Measurements from ENCODE around the gene CUX1. TPM values are rescaled to one million over a fixed set of nuclear protein-coding genes. Genes with fewer than 3 reads are reported as not detected.
A peak's percentile ranks its signal among the peaks of the same experiment; 100 is the strongest.

The CUX1 gene
- total RNA-seq, 4 donors from 2014 or later = 56.9 to 124 (median 93.2) TPM

- peak overlapping the region in 2 of 4 donors; percentile 8 for H3K27ac ChIP-seq
- no peaks in the 10 kb centered on the region for H3K36me3 ChIP-seq
- WGBS, 2 donors (ENCODE audit: low coverage in 1 of 2) = 72% methylated on average over 9 of the region's 9 CpGs; no CpG with 5 or more reads in 1 of the 2 donors
- H3K27me3 ChIP-seq = no peaks in the 10 kb centered on the region
- peaks cover 9 to 12% (median 11%) of the 10 kb centered on the region in 4 donors for H3K4me1 ChIP-seq
- no peak for DNase-seq
- no peak overlapping the region for H3K4me3 ChIP-seq
- no peaks in the 10 kb centered on the region for H3K9me3 ChIP-seq
- in situ Hi-C loops (cut with MboI; ENCODE audit: low pct_ligation_motif_present in 1 of 4, low pct_unique_long_range_greater_than_20kb in 1 of 4, low sequenced_read_pairs in 3 of 4) = no loop called here
- intact Hi-C loops (cut with DNase I; ENCODE audit: low total_unique reads) = no loop called here
- TF ChIP-seq EP300 (IDR thresholded peaks at IDR 0.05; ENCODE audit: low read depth) (no peak), POLR2AphosphoS5 (IDR thresholded peaks at IDR 0.05) (no peak), POLR2A (IDR thresholded peaks at IDR 0.05) (no peak)
- TF ChIP-seq, protein P1, sequence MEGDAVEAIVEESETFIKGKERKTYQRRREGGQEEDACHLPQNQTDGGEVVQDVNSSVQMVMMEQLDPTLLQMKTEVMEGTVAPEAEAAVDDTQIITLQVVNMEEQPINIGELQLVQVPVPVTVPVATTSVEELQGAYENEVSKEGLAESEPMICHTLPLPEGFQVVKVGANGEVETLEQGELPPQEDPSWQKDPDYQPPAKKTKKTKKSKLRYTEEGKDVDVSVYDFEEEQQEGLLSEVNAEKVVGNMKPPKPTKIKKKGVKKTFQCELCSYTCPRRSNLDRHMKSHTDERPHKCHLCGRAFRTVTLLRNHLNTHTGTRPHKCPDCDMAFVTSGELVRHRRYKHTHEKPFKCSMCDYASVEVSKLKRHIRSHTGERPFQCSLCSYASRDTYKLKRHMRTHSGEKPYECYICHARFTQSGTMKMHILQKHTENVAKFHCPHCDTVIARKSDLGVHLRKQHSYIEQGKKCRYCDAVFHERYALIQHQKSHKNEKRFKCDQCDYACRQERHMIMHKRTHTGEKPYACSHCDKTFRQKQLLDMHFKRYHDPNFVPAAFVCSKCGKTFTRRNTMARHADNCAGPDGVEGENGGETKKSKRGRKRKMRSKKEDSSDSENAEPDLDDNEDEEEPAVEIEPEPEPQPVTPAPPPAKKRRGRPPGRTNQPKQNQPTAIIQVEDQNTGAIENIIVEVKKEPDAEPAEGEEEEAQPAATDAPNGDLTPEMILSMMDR (IDR thresholded peaks at IDR 0.05) = no peak
Observed at GRCh38 chr7:101960985-101961708, 143.7 kb downstream of the CUX1 start.

- H3K36me3 ChIP-seq = no peaks in the 10 kb centered on the region
- in situ Hi-C loops (cut with MboI; ENCODE audit: low pct_ligation_motif_present in 1 of 4, low pct_unique_long_range_greater_than_20kb in 1 of 4, low sequenced_read_pairs in 3 of 4) = no loop called here
- H3K27me3 ChIP-seq = no peaks in the 10 kb centered on the region
- H3K4me3 ChIP-seq = no peak overlapping the region
- 56 to 59% methylated on average over 2 of the region's 2 CpGs for WGBS, 2 donors (ENCODE audit: low coverage in 1 of 2)
- TF ChIP-seq, protein P1 (IDR thresholded peaks at IDR 0.05) = no peak
- TF ChIP-seq EP300 (IDR thresholded peaks at IDR 0.05; ENCODE audit: low read depth) (no peak), POLR2A (IDR thresholded peaks at IDR 0.05) (no peak), POLR2AphosphoS5 (IDR thresholded peaks at IDR 0.05) (no peak)
- DNase-seq = no peak
- no peaks in the 10 kb centered on the region for H3K9me3 ChIP-seq
- peak overlapping the region in 1 of 4 donors; percentile 8 for H3K27ac ChIP-seq
- peaks cover 9 to 12% (median 11%) of the 10 kb centered on the region in 4 donors for H3K4me1 ChIP-seq
- intact Hi-C loops (cut with DNase I; ENCODE audit: low total_unique reads) = no loop called here
Observed at GRCh38 chr7:101961811-101962210, 144.4 kb downstream of the CUX1 start.

- DNase-seq = no peak
- Histone ChIP-seq H3K27me3 (no peaks in the 10 kb centered on the region), H3K4me3 (no peak overlapping the region), H3K36me3 (no peaks in the 10 kb centered on the region), H3K9me3 (no peaks in the 10 kb centered on the region), H3K4me1 (peaks cover 3 to 7% (median 6%) of the 10 kb centered on the region in 4 donors), H3K27ac (no peak overlapping the region)
- in situ Hi-C loops (cut with MboI; ENCODE audit: low pct_ligation_motif_present in 1 of 4, low pct_unique_long_range_greater_than_20kb in 1 of 4, low sequenced_read_pairs in 3 of 4) = no loop called here
- 97% methylated on average over 6 to 9 of the region's 9 CpGs for WGBS, 2 donors (ENCODE audit: low coverage in 1 of 2)
- TF ChIP-seq POLR2AphosphoS5 (IDR thresholded peaks at IDR 0.05) = no peak
- intact Hi-C loops (cut with DNase I; ENCODE audit: low total_unique reads) = no loop called here
Observed at GRCh38 chr7:101963693-101964092, 146.3 kb downstream of the CUX1 start.

- Histone ChIP-seq H3K36me3 (no peaks in the 10 kb centered on the region), H3K4me1 (peaks cover 0 to 6% (median 4%) of the 10 kb centered on the region in 4 donors), H3K9me3 (no peaks in the 10 kb centered on the region), H3K27me3 (no peaks in the 10 kb centered on the region), H3K27ac (no peak overlapping the region), H3K4me3 (no peak overlapping the region)
- no peak for DNase-seq
- intact Hi-C loops (cut with DNase I; ENCODE audit: low total_unique reads) (no loop called here), in situ Hi-C loops (cut with MboI; ENCODE audit: low pct_ligation_motif_present in 1 of 4, low pct_unique_long_range_greater_than_20kb in 1 of 4, low sequenced_read_pairs in 3 of 4) (no loop called here)
- no peak for TF ChIP-seq POLR2AphosphoS5 (IDR thresholded peaks at IDR 0.05)
- TF ChIP-seq POLR2A (IDR thresholded peaks at IDR 0.05) = no peak
- TF ChIP-seq, protein P1 (IDR thresholded peaks at IDR 0.05) = no peak
- TF ChIP-seq EP300 (IDR thresholded peaks at IDR 0.05; ENCODE audit: low read depth) = no peak
- 94% methylated on average over 18 of the region's 18 CpGs; no CpG with 5 or more reads in 1 of the 2 donors for WGBS, 2 donors (ENCODE audit: low coverage in 1 of 2)
Observed at GRCh38 chr7:101964680-101965452, 147.4 kb downstream of the CUX1 start.
